Measurements from ENCODE around the gene RSPH1.

- TF ChIP-seq CTCF (IDR thresholded peaks at IDR 0.05; ENCODE audit: low read depth, low read length, missing input control) (no peak), RAD21 (IDR thresholded peaks at IDR 0.05) (no peak), YY1 (IDR thresholded peaks at IDR 0.05) (no peak), TAF1 (conservative IDR thresholded peaks at IDR 0.05) (no peak), JUND (IDR thresholded peaks at IDR 0.05) (no peak), REST (IDR thresholded peaks at IDR 0.05) (no peak), SP1 (IDR thresholded peaks at IDR 0.05) (no peak), RXRA (IDR thresholded peaks at IDR 0.05) (no peak), ATF3 (IDR thresholded peaks at IDR 0.05) (no peak), EGR1 (IDR thresholded peaks at IDR 0.05; ENCODE audit: low read depth in 2 of 2) (no peak)
These were observed 31.1 kb upstream of the RSPH1 start for GRCh38 chr21:42527127-42527488.
